GM21447 (cell line): ENCODE measurements around the gene AK8.

ENCODE experiments used
- ATAC-seq: cut with Tn5 transposase; IDR thresholded peaks from one replicate; pipeline ENCODE4 v1.9.1; 2021; ENCODE audit not compliant: unreplicated experiment

AK8 gene

DNA sequence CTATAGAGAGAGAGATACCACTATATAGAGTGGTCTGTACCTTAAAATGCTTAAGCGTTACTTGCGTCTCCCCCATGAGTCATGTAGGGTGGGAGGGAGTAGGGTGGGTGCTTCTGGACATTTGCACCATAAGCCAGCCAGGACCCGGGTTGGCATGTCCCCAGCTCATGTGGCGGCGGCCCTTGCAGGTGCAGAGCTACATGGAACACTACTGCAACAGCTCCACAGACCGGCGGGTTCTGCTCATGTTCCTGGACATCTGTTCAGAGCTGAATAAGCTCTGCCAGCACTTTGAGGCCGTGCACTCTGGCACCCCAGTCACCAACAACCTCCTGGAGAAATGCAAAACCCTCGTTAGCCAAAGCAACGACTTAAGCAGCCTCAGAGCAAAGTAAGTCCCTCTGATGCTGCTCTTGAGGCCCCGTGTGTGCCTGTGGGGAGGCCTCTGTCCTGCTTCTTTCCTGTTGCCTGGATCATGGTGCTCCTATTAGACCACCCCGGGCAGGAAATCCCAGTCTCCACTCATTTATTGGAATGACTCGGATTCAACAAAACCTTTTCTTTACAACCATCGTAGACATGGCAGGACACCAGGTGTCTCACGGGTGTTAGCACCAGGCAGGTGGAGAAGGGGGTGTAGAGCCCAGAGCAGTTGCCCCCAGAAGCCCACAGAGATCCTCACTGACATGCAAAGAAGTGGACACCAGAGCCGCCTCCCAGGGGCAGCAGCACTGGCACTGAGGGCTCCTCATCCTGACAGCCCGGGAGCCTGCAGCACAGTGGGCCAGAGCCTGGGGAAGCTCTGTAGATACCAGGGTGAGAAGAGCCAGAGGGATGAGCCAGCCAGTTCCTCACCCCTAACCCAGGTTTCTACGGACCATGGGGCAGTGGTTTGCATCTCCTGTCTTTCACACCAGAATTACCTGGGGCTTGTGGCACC lies 9.4 kb upstream of the AK8 start:
- no peak for ATAC-seq

DNA sequence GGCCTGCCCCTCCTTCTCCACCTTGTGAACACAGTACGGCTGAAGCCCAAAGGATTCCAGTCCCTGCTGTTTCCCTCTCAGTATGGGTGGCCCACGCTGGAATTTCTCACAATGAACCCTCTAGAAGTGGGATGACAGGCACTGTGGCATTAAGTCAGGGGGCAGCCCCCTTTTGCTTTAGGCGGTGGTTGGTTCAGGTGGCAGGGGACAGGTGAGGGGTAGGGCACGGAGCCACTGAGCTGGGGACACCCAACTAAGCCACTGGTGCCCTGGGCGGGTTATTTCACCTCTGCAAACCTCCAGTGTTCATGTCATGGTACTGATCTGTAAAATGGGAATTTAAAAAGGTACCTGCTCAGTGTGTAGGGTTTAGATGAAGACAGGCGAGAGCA lies 8.2 kb upstream of the AK8 start:
- ATAC-seq, result no peak

DNA sequence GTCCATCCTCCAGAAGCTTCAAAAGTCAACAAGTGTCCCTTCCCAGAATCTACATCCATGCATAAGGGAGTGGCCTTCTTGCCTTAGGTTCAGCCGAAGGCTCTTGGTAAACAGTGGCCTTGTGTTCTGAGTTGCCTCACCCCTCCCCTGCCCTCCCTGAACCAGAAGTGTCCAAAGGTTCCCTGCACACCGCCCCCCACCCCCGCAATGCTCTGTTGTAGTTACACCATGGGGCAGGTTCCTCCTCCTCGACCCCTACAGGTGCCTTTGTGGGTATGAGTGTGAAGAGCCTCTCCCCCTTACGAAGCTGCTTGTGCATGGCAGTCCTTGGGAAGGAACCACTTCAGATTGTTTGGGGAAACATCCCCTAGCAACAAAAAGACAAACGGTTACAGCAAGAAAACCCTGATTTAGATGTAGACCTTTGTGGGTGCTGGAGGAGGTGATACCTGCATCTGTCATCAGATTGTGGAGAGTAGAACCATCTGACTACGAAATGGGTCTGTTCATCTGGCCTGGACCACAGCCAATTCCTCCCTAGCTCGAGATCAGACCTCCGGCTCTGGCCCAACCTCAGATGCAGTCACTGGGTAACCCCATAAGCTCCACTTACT lies 7.7 kb upstream of the AK8 start:
- ATAC-seq, result no peak

DNA sequence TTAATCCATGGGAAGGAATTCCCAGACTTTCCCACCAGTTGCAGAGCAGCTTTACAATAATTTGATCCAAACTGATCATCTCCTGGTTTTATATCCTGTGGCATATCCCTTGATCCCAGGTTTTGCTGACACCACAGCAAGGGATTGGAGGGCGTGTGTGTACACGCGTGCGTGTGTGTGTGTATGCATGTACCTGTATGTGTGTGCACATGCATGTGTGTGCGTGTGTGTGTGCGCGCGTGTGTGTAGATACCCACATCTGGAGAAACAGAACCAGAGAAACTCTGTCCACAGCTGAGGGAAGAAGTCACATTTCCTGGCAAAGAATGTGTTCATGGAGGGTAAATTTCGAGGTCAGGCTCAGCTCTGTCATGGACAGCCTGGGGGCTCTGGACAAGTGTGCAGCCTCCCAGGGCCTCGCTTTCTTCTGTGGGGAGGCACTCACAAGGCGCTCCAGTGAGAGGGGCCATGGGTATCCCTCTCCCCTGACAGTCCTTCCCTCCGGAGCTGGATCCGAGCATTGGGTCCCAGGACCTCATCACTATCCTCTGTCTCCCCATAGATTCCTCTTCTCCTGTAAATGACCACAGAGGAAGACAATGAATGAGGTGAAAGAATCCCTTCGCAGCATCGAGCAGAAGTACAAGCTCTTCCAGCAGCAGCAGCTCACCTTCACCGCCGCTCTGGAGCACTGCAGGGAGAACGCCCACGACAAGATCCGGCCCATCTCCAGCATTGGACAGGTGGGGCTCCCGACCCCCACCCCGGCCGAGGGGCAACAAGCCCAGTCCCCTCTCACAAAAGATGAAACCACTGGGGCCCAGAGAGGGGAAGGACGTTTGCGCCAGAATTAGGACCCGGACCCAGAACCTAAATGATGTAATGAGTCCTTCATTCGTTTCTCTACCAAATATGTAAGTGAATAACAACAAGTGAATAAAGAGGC lies 5.5 kb upstream of the AK8 start:
- ATAC-seq, result no peak

DNA sequence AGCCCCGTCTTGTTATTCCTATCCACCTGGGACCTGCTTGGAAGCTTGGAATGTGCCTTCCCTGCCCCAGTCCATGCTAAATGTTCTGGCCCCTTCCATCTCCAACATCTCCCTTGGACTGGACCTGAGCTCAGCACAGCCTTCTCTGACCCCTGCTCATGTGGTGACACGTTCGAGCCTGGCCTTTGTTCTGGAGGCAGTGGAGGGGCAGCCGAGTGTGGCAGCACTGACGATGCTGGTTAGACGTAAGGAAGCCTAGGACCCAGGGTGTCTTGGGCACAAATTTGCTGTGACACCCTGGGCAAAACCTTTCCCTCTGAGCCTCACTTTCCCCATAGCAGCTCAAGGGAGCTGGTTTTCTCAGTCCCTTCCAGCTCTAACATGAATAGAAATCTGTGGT lies 4.5 kb upstream of the AK8 start:
- ATAC-seq, result no peak

DNA sequence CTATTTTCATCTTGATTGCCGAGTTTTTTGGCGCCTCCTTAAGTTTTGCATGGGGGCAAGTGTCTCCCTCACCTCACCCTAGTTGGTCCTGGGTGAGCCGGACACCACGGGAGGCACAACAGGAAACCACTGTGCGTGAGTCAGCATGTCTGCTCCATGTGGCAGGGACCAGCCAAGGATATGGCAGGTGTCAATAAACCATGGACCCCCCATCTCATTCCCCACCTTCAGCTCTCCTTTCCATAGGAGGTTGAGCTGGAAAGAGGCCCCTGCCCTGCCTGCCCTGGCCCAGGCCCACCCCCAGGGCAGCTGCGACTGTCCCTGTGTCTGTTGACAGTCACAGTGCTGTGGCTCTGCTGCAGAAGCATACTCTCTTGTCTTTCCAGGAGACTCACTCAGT lies 3.7 kb upstream of the AK8 start:
- no peak for ATAC-seq

DNA sequence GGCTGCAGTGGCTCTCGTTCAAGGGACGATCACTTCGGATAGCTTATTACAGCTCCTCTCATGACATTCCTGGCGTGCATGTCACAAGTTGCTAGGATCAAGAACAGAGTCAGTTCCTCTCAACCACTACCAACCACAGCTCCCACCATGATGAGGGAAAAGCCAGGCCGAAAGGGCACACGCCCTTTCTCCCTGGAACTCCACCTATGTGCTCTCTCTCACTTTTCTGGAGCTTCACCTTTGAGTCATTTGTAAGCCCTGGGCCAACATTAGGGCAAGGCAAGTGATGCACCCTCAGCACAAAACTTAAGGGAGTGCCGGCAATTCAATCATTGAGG lies 2.2 kb upstream of the AK8 start:
- ATAC-seq, result no peak

DNA sequence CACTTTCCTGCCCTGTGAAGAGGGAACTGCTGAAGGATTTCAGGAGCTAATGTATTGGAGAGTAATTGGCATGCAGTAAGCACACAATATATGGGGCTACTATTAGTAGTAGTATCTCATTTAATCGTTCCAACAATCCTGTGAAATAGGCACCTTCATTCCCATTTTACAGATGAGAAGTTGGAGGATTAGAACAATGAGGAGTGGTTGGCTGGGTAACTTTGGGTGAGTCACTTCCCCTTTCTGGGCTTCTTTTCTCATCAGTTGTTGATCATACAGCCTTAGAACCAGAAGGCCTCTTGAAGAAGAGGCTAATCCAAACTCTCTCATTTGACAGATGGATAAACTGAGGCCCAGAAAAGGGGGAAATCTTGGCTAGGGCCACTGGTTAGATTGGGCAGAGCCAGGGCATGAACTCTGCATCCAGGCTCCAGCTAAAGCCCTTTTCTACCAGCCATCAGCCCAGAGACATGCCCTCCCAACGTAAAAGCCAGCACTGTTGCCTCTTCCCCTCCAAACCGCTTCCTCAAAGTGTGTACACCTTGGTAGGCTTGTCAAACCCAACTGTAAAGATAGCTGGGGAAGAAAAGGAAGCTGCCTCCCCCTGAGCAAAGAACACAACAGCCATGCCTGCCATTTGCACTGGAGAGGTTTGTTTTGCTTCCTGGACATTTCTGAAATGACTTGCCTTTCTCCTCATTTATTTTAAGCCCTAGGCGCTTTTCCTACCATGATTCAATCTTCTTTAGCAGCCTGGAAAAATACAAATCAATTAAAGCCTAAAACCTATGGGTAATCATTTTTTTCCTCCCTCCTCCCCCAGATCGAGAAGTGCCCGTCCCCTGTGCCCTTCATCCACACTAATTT lies 1.6 kb upstream of the AK8 start:
- ATAC-seq, result no peak

DNA sequence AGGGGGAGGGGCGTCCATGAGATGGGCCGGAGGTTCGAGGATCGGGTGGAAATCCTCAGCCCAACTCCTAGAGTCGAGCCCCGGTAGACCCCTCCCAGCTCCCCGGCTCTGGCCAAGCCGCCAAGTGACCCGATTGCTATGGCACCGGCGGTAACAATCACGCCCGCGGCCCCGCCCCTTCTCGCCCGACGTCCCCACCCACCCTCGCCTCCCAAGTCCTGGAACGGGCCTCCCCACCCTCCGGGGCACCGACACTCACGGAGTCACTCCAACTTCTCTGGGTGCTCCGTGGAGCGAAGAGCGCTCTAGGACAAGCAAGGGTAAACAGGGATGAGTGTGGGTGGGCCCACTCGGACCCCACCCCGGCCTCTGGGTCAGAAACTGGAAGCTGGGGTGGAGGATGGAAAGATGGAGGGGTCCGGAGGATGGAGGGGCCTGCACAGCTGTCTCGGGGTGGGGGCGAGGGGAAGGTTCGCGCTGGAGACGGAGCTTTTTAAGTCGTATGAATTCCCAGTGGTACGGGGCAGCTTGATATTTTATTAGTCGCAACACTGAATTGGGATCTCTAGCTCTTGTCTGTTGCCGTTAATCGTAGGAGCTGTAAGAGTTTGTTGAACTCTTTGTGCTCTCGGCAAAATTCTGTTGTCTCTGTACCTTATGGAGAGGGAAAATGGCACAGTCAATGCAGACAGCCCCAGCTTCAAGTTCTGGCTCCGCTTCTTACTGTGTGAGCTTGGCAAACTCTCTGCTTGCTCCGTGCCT lies 792 bp upstream of the AK8 start, which contains the start of gene SPACA9:
SPACA9 (plus strand) TSS at position 204 of the 762 bp plus-strand sequence. CDS start 5,050 bp downstream, outside the sequence.
- no peak for ATAC-seq

DNA sequence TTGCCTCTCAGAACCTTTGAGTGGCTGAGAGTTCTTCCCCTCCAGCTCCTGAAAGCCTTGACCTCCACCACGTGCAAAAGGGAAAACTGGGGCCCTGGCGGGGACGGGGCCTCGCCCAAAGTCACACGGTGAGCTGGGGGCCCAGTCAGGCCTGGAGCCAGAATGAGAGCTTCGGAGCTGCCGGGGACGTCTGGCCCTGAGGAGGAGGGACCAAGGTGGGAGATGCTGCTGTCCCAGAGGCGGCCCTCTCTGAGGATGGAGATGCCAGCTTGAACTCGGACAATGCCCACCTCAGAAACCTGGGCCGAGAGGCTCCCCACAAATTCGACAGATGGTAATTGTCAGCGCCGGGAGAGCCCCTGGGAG lies 643 bp downstream of the AK8 start:
- ATAC-seq, result no peak

DNA sequence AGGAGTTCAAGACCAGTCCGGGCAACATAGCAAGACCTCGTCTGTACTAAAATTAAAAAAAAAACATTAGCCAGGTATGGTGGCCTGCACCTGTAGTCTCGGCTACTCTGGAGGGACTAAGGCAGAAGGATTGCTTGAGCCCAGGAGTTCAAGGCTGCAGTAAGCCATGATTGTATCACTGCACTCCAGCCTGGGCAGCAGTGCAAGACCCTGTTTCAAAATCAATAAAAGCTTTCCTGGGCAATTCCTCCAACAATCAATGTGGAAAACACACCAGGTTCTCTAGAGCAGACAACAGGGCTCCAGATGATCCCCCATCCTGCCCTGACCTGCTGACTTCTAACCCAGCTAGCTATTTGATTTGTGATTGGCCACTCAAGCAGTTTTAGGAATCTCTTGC lies 1.2 kb downstream of the AK8 start:
- ATAC-seq, result no peak

DNA sequence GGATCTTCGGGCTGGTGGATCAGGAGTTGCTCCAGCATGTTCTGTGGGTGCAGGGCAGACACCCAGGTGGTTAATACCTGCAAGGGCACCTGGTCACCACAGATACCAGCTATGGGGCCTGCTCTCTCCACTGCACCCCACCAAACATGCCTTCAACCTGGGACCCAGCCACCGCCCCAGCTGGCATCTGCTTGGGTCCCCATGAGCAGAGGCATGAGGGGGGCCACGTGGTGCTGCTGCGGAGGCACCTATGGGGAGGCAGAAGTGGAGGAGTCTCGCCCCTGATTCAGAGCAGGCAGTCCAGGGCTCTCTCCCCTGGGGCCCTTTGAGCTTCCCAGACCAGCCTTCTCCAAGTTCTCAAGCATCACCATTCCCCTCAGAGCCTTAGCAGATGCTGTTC lies 2.9 kb downstream of the AK8 start:
- ATAC-seq, result no peak

DNA sequence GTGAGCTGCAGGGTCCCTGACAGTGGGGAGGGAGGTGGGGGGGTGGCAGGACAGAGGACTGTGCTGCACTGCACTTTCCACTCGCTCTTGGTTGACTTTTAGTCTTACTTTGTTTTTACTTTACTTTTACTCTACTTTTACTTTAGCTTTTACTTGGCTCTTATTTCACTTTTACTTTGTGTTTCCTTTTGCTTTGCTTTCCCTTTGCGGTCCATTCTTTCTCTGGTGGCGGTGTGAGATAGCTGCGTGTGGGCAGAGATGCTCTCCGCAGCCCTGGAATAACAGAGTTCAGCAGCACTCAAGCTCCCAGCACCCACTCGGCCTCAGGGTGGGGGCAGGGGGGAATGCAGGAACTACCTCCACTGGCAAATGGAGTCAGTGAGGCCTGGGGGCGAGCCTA lies 4.7 kb downstream of the AK8 start:
- ATAC-seq, result no peak

DNA sequence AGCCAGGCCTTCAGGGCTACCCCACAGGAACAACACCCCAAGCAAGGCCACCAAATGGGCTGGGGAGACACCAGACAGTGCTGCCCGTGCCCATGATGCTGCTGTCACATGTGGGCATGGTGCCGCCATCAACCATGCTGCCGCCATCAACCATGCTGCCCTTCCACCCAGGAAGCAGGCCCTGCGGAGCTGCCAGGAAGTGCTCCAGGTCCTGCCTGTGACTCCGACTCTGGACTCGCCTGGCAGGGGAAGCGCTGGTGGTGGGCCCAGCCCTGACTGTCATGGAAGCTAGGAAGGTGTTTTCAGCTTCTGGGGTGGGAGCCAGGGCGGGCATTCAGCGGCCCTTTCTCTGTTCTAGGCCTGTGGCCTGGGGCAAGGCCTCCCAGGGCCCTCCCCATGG lies 8.8 kb downstream of the AK8 start:
- no peak for ATAC-seq

DNA sequence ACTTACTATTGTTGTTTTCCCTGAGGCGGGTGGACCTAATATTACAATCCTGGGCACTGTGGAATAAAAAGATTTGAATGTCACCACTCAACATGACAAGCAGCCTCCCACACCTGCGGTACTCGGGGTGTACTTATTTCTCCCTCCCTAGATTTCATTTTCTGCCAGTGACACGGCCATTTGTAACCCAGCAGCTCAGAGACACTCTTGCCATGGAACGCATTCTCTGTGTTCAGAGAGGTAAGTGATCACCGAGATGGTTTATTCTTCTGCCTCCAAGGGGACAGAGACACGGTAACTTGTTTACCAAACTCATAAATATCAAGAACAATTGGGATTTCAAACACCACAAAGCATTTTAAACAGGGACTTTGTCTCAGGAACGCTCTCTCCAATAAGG lies 11.2 kb downstream of the AK8 start:
- ATAC-seq, result no peak

DNA sequence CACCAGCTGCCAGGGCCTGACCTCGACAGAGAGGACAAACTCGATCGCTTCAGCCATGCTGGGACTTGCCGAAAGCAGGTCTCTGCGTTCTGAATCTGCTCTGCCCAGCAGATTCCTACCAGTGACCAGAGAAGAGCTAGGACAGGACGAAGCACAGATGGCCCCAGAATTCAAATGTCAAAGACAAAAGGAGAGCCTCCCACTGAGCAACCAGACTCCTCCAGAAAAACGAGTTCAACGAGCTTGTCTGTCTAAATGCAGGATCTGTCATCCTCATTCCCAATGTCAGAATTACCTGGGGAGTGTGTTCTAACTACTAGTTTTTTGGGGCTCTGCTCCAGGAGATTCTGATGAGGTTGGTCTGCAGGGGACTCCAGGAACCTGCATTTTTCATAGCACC lies 13.4 kb downstream of the AK8 start:
- ATAC-seq, result no peak

DNA sequence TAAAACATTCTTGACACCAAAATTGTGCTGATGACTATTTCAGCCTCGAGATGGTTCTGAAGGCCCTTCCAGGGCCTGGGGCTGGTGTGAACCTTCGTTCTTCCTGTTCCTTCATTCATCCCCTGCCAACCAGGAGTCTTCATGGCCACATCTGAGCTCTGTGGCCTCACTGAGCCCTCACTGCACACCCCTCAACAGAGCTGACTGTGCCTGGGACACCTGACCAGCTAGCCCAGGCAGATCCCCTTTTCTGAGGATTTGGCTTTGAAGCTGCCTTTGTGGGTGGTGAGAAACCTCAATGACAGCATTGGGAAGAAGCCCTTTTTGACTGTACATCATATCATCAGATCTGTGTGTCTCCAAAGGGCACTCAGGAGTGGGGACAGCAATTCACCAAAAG lies 13.8 kb downstream of the AK8 start:
- no peak for ATAC-seq

DNA sequence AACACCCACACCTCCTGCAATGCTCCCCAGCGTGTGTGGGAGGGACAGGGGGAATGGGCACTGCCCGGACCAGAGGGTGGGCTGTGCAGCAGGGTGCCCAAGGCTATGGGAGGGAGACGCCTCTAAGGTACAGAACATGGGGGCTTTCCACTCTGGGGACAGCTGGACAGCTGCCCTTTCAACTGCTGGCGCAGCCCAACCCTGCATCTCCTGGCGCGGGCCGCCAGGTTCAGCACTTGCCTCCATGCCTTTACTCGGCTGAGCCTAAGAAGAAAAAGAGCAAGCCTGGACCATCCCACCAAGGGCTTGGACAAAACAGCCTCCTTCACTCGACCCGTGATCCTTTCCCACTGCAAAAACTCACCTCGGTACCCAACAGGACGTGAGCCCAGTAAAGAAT lies 15.0 kb downstream of the AK8 start:
- no peak for ATAC-seq

DNA sequence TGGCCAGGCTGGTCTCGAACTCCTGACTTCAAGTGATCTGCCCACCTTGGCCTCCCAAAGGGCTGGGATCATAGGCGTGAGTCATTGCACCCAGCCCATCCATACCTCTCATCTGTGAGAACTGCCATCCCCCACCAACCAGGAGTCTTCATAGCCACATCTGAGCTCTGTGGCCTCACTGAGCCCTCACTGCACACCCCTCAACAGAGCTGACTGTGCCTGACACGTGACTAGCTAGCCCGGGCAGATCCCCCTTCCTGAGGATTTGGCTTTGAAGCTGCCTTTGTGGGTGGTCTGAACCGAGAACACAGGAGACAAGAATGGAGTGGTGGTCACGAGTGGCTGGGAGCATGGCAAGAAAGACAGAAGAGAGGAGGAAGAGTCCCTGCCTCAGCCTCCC lies 15.6 kb downstream of the AK8 start:
- ATAC-seq, result no peak

DNA sequence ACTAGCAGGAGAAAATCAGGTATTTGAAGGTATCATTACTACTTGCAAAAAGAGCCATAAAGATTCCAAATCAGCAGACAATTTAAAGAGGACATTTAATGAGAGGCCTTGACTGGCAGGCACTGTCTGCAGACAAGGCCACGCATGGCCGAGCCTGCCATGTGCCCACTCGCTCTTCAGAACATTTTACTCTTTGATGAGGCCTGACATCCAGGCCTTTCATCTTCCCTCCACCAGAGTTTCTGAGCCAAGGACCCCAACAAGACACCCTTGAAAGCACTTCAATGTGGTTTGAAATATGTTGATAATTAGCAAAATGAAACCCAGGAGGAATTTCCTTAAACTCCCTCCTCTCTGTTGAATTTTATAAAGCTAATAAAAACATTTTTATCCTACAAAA lies 16.4 kb downstream of the AK8 start:
- ATAC-seq, result no peak
